Stimulated activated naive CD8-positive, alpha-beta T cell treated with anti-CD3 and anti-CD28 coated beads, Interleukin-15, Interleukin-2, amounts not matched to agents 100 U/mL and 50 U/mL, for 24 hours (primary cell): ENCODE measurements around the gene PLTP.

Experiments
- ATAC-seq: fragments of 150-1000 bp; cut with Tn5 transposase; one replicate; pipeline ENCODE4 v1.10.0; 2021
- DNase-seq: peaks from one replicate; pipeline ENCODE4 v3.0.0; 2021

PLTP gene

GRCh38 chr20:45873409-45874103 is 38.4 kb downstream of the PLTP start:
- ATAC-seq (no peak), DNase-seq (no peak)

- DNase-seq: no peak
- no peak for ATAC-seq
These were observed 39.3 kb downstream of the PLTP start for GRCh38 chr20:45872626-45873025.

- DNase-seq: no peak
- no peak for ATAC-seq
These were observed 44.2 kb downstream of the PLTP start for GRCh38 chr20:45867819-45868176.

GRCh38 chr20:45867136-45867818 is 44.7 kb downstream of the PLTP start:
- DNase-seq (no peak), ATAC-seq (no peak)

GRCh38 chr20:45866454-45866853 is 45.5 kb downstream of the PLTP start:
- DNase-seq: no peak
- ATAC-seq: no peak

- DNase-seq (no peak), ATAC-seq (no peak)
These were observed 48.1 kb downstream of the PLTP start for GRCh38 chr20:45863543-45864470.

- ATAC-seq (no peak), DNase-seq (no peak)
These were observed 50.5 kb downstream of the PLTP start for GRCh38 chr20:45861221-45862075.

GRCh38 chr20:45860560-45861220 is 51.3 kb downstream of the PLTP start:
- DNase-seq (no peak), ATAC-seq (no peak)

- ATAC-seq: no peak
- no peak for DNase-seq
These were observed 52.0 kb downstream of the PLTP start for GRCh38 chr20:45859916-45860315.

- DNase-seq (peak; percentile 61), ATAC-seq (peak; percentile 41)
These were observed 54.1 kb downstream of the PLTP start for GRCh38 chr20:45857882-45858216.

- ATAC-seq (peak; percentile 99), DNase-seq (peak; percentile 89)
These were observed 54.7 kb downstream of the PLTP start, which contains the start of the genes ACOT8 and ZSWIM3 for GRCh38 chr20:45857114-45857881. TSS of gene ACOT8 (minus strand) at chr20:45857392. CDS start at chr20:45857315, 77 bp downstream. TSS of gene ZSWIM3 (plus strand) at chr20:45857614. CDS start at chr20:45857826, 212 bp downstream.

- ATAC-seq (no peak), DNase-seq (no peak)
These were observed 58.5 kb downstream of the PLTP start for GRCh38 chr20:45853484-45853883.

GRCh38 chr20:45852326-45852725 is 59.6 kb downstream of the PLTP start:
- DNase-seq (no peak), ATAC-seq (no peak)

- DNase-seq: no peak
- ATAC-seq: no peak
These were observed 60.5 kb downstream of the PLTP start for GRCh38 chr20:45851501-45851900.

GRCh38 chr20:45850926-45851325 is 61.0 kb downstream of the PLTP start:
- DNase-seq (no peak), ATAC-seq (no peak)

- DNase-seq (no peak), ATAC-seq (no peak)
These were observed 61.7 kb downstream of the PLTP start for GRCh38 chr20:45850238-45850637.

GRCh38 chr20:45848969-45849582 is 62.9 kb downstream of the PLTP start:
- no peak for DNase-seq
- ATAC-seq: no peak
